Central memory CD8-positive, alpha-beta T cell (primary cell): Measurements from ENCODE around the gene STEAP2.
"Not testable (repeated sequence)": the region's sequence is repeated elsewhere in the genome, so short reads cannot be mapped to it uniquely, and the experiment has no call there.

ENCODE experiments used
- ATAC-seq: fragments of 150-1000 bp; cut with Tn5 transposase; replicated peaks from 2 replicates; pipeline ENCODE4 v1.10.0; 2022; ENCODE audit warnings: mild to moderate bottlenecking, moderate FRiP score, moderate number of reproducible peaks; ENCODE audit not compliant: poor library complexity, severe bottlenecking; ENCODE audit errors: extremely low read depth
- DNase-seq, 2 donors: peaks; one replicate each; pipeline ENCODE4 v3.0.0; 2021; ENCODE audit warnings: low spot score in 2 of 2
- H3K27ac Mint-ChIP-seq: one replicate; pipeline ENCODE4 v1.8.0; 2022; ENCODE audit warnings: low read depth, mild to moderate bottlenecking, moderate library complexity, mixed read lengths
- H3K27me3 Mint-ChIP-seq: one replicate; pipeline ENCODE4 v1.8.0; 2022; ENCODE audit warnings: mixed read lengths
- H3K36me3 Mint-ChIP-seq: one replicate; pipeline ENCODE4 v1.8.0; 2022; ENCODE audit warnings: mild to moderate bottlenecking, moderate library complexity, mixed read lengths; ENCODE audit not compliant: insufficient read depth
- H3K4me1 Mint-ChIP-seq: one replicate; pipeline ENCODE4 v1.8.0; 2022; ENCODE audit warnings: mixed read lengths
- H3K4me3 Mint-ChIP-seq: one replicate; pipeline ENCODE4 v1.8.0; 2022; ENCODE audit warnings: mild to moderate bottlenecking, moderate library complexity, mixed read lengths
- H3K9me3 Mint-ChIP-seq: one replicate; pipeline ENCODE4 v1.8.0; 2022; ENCODE audit warnings: mixed read lengths

Gene STEAP2

GRCh38 chr7:90244909-90245851 lies 33.6 kb downstream of the STEAP2 start, which contains the start of gene CFAP69:
Gene CFAP69, plus strand, starts transcription at chr7:90245174. Its CDS starts 251 bp downstream, at chr7:90245425.
- peak within 1 kb of the TSS; percentile 83 for H3K4me3 Mint-ChIP-seq
- peaks cover 21% of the 10 kb centered on the region for H3K4me1 Mint-ChIP-seq
- peak; percentile 72 to 79 for DNase-seq
- H3K27ac Mint-ChIP-seq, result peak within 1 kb of the TSS; percentile 71
- H3K27me3 Mint-ChIP-seq, result peaks cover 46% of the 10 kb centered on the region
- ATAC-seq, result peak; percentile 70
- H3K36me3 Mint-ChIP-seq, result peaks cover 4% of the 10 kb centered on the region
- no peaks in the 10 kb centered on the region for H3K9me3 Mint-ChIP-seq

DNA sequence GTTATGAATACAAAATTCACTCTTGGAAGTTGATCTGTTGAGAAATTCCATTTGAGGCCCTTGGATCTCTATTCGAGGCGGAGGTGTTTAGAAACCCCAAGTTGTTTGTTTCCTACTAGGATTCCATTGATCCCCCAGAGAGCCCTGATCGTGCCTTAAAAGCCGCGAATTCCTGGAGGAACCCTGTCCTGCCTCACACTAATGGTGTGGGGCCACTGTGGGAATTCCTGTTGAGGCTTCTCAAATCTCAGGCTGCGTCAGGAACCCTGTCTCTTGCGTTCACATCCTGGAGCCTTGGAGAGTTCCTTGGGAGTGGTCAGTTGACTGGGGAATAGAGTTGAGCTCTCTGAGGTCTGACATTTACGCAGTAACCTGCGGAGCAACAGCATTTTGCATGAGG lies 34.6 kb downstream of the STEAP2 start:
- peaks cover 4% of the 10 kb centered on the region for H3K36me3 Mint-ChIP-seq
- H3K27ac Mint-ChIP-seq, result no peak overlapping the region
- H3K4me1 Mint-ChIP-seq, result peaks cover 21% of the 10 kb centered on the region
- peaks cover 56% of the 10 kb centered on the region for H3K27me3 Mint-ChIP-seq
- DNase-seq (no peak), ATAC-seq (no peak)
- H3K9me3 Mint-ChIP-seq, result no peaks in the 10 kb centered on the region
- peak overlapping the region; percentile 83 for H3K4me3 Mint-ChIP-seq

GRCh38 chr7:90248706-90249105 lies 37.2 kb downstream of the STEAP2 start:
- Mint-ChIP-seq H3K4me1 (peaks cover 21% of the 10 kb centered on the region), H3K27ac (no peak overlapping the region), H3K36me3 (peaks cover 4% of the 10 kb centered on the region), H3K4me3 (no peak overlapping the region), H3K9me3 (no peaks in the 10 kb centered on the region), H3K27me3 (peaks cover 59% of the 10 kb centered on the region)
- DNase-seq (no peak), ATAC-seq (no peak)

GRCh38 chr7:90250601-90251303 lies 39.2 kb downstream of the STEAP2 start:
- peaks cover 5% of the 10 kb centered on the region for H3K4me1 Mint-ChIP-seq

DNA sequence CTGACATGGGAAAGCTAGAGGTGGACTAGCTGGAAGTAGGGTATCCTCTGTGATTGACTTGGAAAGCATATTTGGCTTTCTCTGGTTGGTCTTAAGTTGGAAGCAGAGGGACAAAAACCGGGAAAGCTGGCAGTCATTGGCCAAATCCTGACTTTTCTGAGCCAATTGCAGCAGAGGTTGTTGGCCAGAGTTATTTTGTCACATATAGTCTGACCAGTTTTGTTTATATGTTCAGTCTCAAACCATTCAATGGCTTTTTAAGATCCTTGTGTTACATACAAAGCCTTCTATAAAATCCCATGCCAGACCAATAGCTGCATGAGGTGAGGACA lies 39.7 kb downstream of the STEAP2 start:
- Mint-ChIP-seq H3K27ac (no peak overlapping the region), H3K4me1 (peaks cover under 1% of the 10 kb centered on the region), H3K27me3 (peaks cover 63% of the 10 kb centered on the region), H3K4me3 (no peak overlapping the region), H3K9me3 (peaks cover 8% of the 10 kb centered on the region), H3K36me3 (no peaks in the 10 kb centered on the region)
- DNase-seq (no peak), ATAC-seq (no peak)

More at GRCh38 chr7:90250601-90251303, 39.2 kb downstream of the STEAP2 start:
- Mint-ChIP-seq H3K27ac (no peak overlapping the region), H3K27me3 (peaks cover 63% of the 10 kb centered on the region), H3K4me3 (no peak overlapping the region), H3K9me3 (peaks cover 4% of the 10 kb centered on the region), H3K36me3 (no peaks in the 10 kb centered on the region)
- ATAC-seq, result no peak
- no peak for DNase-seq

GRCh38 chr7:90256011-90256410 lies 44.5 kb downstream of the STEAP2 start:
- not testable (repeated sequence) for H3K4me1 Mint-ChIP-seq, H3K9me3 Mint-ChIP-seq, DNase-seq, ATAC-seq, H3K27ac Mint-ChIP-seq, H3K4me3 Mint-ChIP-seq, H3K36me3 Mint-ChIP-seq
- peaks cover 37% of the 10 kb centered on the region for H3K27me3 Mint-ChIP-seq

DNA sequence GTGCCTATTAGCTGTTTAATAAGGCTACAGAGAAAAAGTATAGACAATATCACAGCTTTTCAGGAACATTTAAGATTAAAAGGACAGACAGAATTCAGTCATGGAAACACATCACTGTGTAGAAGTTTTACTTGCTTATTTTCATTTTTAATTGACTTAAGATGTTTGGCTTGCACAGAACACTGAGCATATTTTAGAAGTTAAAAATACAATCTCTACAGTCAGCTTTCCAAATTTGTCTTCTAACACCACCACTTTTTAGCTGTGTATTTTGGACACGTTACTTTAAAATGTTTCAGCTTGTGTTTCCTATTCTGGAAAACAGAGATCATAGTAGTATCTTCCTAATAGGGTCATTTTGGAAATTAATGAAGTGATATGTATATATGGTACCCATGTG lies 45.2 kb downstream of the STEAP2 start:
- DNase-seq, result no peak
- Mint-ChIP-seq H3K9me3 (peaks cover 8% of the 10 kb centered on the region), H3K4me1 (no peaks in the 10 kb centered on the region), H3K27me3 (peaks cover 33% of the 10 kb centered on the region), H3K36me3 (no peaks in the 10 kb centered on the region), H3K4me3 (no peak overlapping the region), H3K27ac (no peak overlapping the region)
- no peak for ATAC-seq

- DNase-seq (no peak), ATAC-seq (no peak)
- Mint-ChIP-seq H3K4me3 (no peak overlapping the region), H3K4me1 (no peaks in the 10 kb centered on the region), H3K27me3 (peaks cover 17% of the 10 kb centered on the region), H3K27ac (no peak overlapping the region), H3K9me3 (no peaks in the 10 kb centered on the region), H3K36me3 (no peaks in the 10 kb centered on the region)
Observed at GRCh38 chr7:90261441-90261840, 49.9 kb downstream of the STEAP2 start.

GRCh38 chr7:90262438-90262837 lies 50.9 kb downstream of the STEAP2 start:
- Mint-ChIP-seq H3K4me3 (no peak overlapping the region), H3K36me3 (no peaks in the 10 kb centered on the region), H3K27me3 (peaks cover 24% of the 10 kb centered on the region), H3K27ac (no peak overlapping the region), H3K9me3 (no peaks in the 10 kb centered on the region), H3K4me1 (no peaks in the 10 kb centered on the region)
- ATAC-seq (no peak), DNase-seq (no peak)

DNA sequence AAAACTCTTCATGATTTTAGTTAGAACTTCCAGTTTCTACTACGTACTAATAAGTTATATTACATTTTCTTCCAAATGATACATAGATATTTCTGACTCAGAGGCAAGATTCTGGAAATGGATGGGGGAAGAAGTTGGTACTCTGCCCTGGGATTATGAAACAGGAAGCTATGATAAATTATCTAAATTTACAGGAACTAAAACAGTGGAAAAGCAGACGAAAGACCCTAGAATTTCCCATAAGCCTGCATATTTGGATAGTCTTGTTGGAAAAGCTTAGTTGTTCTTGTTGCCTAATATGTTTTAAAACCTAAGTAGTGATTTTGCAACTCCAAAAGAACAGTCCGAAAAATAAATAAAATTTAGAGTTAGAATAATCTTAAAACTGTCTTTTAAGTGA lies 55.3 kb downstream of the STEAP2 start:
- DNase-seq, result no peak
- no peaks in the 10 kb centered on the region for H3K36me3 Mint-ChIP-seq
- H3K4me1 Mint-ChIP-seq, result no peaks in the 10 kb centered on the region
- no peak overlapping the region for H3K4me3 Mint-ChIP-seq
- H3K9me3 Mint-ChIP-seq, result no peaks in the 10 kb centered on the region
- ATAC-seq, result no peak
- no peak overlapping the region for H3K27ac Mint-ChIP-seq
- H3K27me3 Mint-ChIP-seq, result peaks cover 25% of the 10 kb centered on the region

- H3K4me1 Mint-ChIP-seq, result no peaks in the 10 kb centered on the region
Observed at GRCh38 chr7:90267263-90267858, 55.8 kb downstream of the STEAP2 start.

GRCh38 chr7:90269163-90269562 lies 57.6 kb downstream of the STEAP2 start:
- H3K27ac Mint-ChIP-seq, result no peak overlapping the region
- no peaks in the 10 kb centered on the region for H3K9me3 Mint-ChIP-seq
- ATAC-seq (no peak), DNase-seq (no peak)
- H3K36me3 Mint-ChIP-seq, result no peaks in the 10 kb centered on the region
- H3K27me3 Mint-ChIP-seq, result peaks cover 25% of the 10 kb centered on the region
- H3K4me3 Mint-ChIP-seq, result no peak overlapping the region
- H3K4me1 Mint-ChIP-seq, result no peaks in the 10 kb centered on the region

More at GRCh38 chr7:90267263-90267858, 55.8 kb downstream of the STEAP2 start:
- DNase-seq (no peak), ATAC-seq (no peak)
- Mint-ChIP-seq H3K4me3 (no peak overlapping the region), H3K27ac (no peak overlapping the region), H3K36me3 (no peaks in the 10 kb centered on the region), H3K27me3 (peaks cover 25% of the 10 kb centered on the region), H3K9me3 (no peaks in the 10 kb centered on the region)
